Testis (tissue), 2 donors: ENCODE measurements around the gene ARL3.

Experiments used
- POLR2A ChIP-seq: fragments of 450-650 bp; IDR thresholded peaks from one replicate; pipeline ENCODE4 v1.6.1; 2017; ENCODE audit warnings: antibody characterized with exemption, mild to moderate bottlenecking, moderate library complexity
- TF ChIP-seq, protein P1 (sequence below), 3 experiments: fragments of 450-650 bp in 2 of 3; fragments of 200-600 bp in 1 of 3; sonication (generic) in 1 of 3; IDR thresholded peaks; one replicate each; pipeline ENCODE4 v1.5.1; 2016 to 2019; ENCODE audit warnings: antibody characterized with exemption in 3 of 3, mild to moderate bottlenecking in 2 of 3, moderate library complexity in 1 of 3

DNA sequence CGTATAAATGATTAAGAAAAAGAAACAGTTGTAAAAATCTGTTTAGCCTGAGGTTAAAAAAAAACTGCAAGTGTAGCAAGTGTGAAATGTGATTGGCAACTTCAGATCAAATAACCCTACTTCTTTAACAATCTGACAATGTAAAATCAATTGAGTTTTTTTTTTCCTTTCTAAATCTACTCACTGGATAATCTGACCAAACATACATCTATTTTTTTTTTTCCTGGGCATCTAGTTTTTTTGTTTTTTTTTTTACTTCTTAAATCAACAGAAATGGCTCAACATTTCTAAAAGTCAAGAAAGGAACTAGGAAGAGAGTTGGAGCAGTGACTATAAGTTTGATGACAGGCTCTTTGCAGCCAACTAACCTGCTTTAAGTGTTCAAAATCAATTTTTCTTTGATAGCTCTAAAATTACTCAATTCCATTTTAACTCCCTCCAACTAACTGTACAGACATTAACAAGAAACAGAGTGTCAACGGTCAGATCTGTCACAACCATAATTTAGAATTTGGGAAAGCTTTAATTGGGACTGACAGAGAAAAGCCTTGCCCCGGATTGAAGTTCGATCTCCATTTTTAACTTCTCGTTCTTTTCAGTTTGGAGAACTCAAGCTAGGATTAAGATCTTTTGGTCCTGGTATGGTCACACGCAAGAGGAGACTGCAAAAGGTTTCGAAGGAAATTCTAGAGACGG is 1.2 kb downstream of the ARL3 start:
- TF ChIP-seq POLR2A, result no peak
- TF ChIP-seq, protein P1, sequence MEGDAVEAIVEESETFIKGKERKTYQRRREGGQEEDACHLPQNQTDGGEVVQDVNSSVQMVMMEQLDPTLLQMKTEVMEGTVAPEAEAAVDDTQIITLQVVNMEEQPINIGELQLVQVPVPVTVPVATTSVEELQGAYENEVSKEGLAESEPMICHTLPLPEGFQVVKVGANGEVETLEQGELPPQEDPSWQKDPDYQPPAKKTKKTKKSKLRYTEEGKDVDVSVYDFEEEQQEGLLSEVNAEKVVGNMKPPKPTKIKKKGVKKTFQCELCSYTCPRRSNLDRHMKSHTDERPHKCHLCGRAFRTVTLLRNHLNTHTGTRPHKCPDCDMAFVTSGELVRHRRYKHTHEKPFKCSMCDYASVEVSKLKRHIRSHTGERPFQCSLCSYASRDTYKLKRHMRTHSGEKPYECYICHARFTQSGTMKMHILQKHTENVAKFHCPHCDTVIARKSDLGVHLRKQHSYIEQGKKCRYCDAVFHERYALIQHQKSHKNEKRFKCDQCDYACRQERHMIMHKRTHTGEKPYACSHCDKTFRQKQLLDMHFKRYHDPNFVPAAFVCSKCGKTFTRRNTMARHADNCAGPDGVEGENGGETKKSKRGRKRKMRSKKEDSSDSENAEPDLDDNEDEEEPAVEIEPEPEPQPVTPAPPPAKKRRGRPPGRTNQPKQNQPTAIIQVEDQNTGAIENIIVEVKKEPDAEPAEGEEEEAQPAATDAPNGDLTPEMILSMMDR (IDR thresholded peaks at IDR 0.05), result no peak
